Measurements from ENCODE around the gene FXYD6. TPM values are rescaled to one million over a fixed set of nuclear protein-coding genes. Genes with fewer than 3 reads are reported as not detected.

FXYD6 gene
- total RNA-seq, 4 donors from 2014 or later = 2.9 to 17.7 (median 5.4) TPM

GRCh38 chr11:117826832-117827231 lies 49.6 kb downstream of the FXYD6 start:
- in situ Hi-C loops (cut with MboI; ENCODE audit: low sequenced_read_pairs in 4 of 4) (no loop called here), intact Hi-C loops (cut with DNase I; ENCODE audit: low total_unique reads) (no loop called here)
- TF ChIP-seq POLR2A (IDR thresholded peaks at IDR 0.05) = no peak
- TF ChIP-seq, protein P1, sequence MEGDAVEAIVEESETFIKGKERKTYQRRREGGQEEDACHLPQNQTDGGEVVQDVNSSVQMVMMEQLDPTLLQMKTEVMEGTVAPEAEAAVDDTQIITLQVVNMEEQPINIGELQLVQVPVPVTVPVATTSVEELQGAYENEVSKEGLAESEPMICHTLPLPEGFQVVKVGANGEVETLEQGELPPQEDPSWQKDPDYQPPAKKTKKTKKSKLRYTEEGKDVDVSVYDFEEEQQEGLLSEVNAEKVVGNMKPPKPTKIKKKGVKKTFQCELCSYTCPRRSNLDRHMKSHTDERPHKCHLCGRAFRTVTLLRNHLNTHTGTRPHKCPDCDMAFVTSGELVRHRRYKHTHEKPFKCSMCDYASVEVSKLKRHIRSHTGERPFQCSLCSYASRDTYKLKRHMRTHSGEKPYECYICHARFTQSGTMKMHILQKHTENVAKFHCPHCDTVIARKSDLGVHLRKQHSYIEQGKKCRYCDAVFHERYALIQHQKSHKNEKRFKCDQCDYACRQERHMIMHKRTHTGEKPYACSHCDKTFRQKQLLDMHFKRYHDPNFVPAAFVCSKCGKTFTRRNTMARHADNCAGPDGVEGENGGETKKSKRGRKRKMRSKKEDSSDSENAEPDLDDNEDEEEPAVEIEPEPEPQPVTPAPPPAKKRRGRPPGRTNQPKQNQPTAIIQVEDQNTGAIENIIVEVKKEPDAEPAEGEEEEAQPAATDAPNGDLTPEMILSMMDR (IDR thresholded peaks at IDR 0.05 in 4 of 5, conservative IDR thresholded peaks at IDR 0.05 in 1 of 5) = no peak
- H3K36me3 ChIP-seq = no peaks in the 10 kb centered on the region
- DNase-seq = peak in 1 of 2 donors; percentile 0
- ATAC-seq = no peak
- H3K27me3 ChIP-seq = no peaks in the 10 kb centered on the region
- H3K4me1 ChIP-seq = peaks cover 6 to 11% of the 10 kb centered on the region in 2 donors
- no peak overlapping the region for H3K4me3 ChIP-seq
- no peaks in the 10 kb centered on the region for H3K9me3 ChIP-seq
- H3K27ac ChIP-seq = no peak overlapping the region

DNA sequence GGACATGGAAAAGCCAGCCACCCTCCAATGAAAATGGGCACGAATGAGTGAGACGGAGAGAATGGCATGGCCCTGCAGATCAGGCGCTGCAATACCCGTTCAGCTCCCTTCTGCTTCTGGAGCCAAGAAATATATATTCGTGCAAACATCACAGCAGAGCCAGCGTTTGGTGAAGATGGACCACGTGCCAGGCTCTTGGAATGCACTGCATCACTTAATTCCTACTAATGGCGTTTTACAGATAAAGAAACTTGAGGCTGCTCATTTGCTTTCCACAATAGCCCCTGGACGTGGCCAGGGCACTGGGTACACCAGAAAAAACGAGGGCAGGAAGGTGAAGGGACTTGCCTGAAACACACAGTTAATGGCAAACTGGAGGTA lies 50.3 kb downstream of the FXYD6 start:
- Histone ChIP-seq H3K27me3 (no peaks in the 10 kb centered on the region), H3K4me1 (peaks cover 6 to 9% of the 10 kb centered on the region in 2 donors), H3K36me3 (no peaks in the 10 kb centered on the region), H3K4me3 (no peak overlapping the region), H3K27ac (no peak overlapping the region), H3K9me3 (no peaks in the 10 kb centered on the region)
- no peak for ATAC-seq
- intact Hi-C loops (cut with DNase I; ENCODE audit: low total_unique reads) (no loop called here), in situ Hi-C loops (cut with MboI; ENCODE audit: low sequenced_read_pairs in 4 of 4) (no loop called here)
- DNase-seq = peak in 1 of 2 donors; percentile 0
- TF ChIP-seq, protein P1 (IDR thresholded peaks at IDR 0.05 in 4 of 5, conservative IDR thresholded peaks at IDR 0.05 in 1 of 5) = no peak
- no peak for TF ChIP-seq POLR2A (IDR thresholded peaks at IDR 0.05)

- no peak overlapping the region for H3K27ac ChIP-seq
- no peaks in the 10 kb centered on the region for H3K27me3 ChIP-seq
- no peaks in the 10 kb centered on the region for H3K36me3 ChIP-seq
- peaks cover 6 to 8% of the 10 kb centered on the region in 2 donors for H3K4me1 ChIP-seq
- intact Hi-C loops (cut with DNase I; ENCODE audit: low total_unique reads) = no loop called here
- in situ Hi-C loops (cut with MboI; ENCODE audit: low sequenced_read_pairs in 4 of 4) = no loop called here
- no peak overlapping the region for H3K4me3 ChIP-seq
- DNase-seq = peak in 1 of 2 donors; percentile 0
- H3K9me3 ChIP-seq = no peaks in the 10 kb centered on the region
- no peak for ATAC-seq
- TF ChIP-seq, protein P1 (IDR thresholded peaks at IDR 0.05 in 4 of 5, conservative IDR thresholded peaks at IDR 0.05 in 1 of 5) = no peak
- TF ChIP-seq POLR2A (IDR thresholded peaks at IDR 0.05) = no peak
Observed at GRCh38 chr11:117825538-117826189, 50.8 kb downstream of the FXYD6 start.

- TF ChIP-seq, protein P1 (IDR thresholded peaks at IDR 0.05 in 4 of 5, conservative IDR thresholded peaks at IDR 0.05 in 1 of 5) = no peak
- no peak for TF ChIP-seq POLR2A (IDR thresholded peaks at IDR 0.05)
- Histone ChIP-seq H3K4me3 (no peak within 1 kb of the TSS), H3K27me3 (no peaks in the 10 kb centered on the region), H3K27ac (peak within 1 kb of the TSS; percentile 45 to 60 (median 54)), H3K4me1 (peaks cover 6 to 8% of the 10 kb centered on the region in 2 donors), H3K9me3 (no peaks in the 10 kb centered on the region), H3K36me3 (no peaks in the 10 kb centered on the region)
- peak; percentile 36 to 58 for ATAC-seq
- in situ Hi-C loops (cut with MboI; ENCODE audit: low sequenced_read_pairs in 4 of 4) (no loop called here), intact Hi-C loops (cut with DNase I; ENCODE audit: low total_unique reads) (no loop called here)
- DNase-seq = peak; percentile 1 to 58
Observed at GRCh38 chr11:117824571-117825537, 51.6 kb downstream of the FXYD6 start, which contains the start of gene FXYD2. FXYD2 (minus strand) TSS chr11:117824744; CDS start chr11:117824678, 66 bp downstream.

All from gastrocnemius medialis (tissue), 4 donors.